T-cell (primary cell): ENCODE measurements around the gene GLUD1. TPM values are rescaled to one million over a fixed set of nuclear protein-coding genes. Genes with fewer than 3 reads are reported as not detected.

ENCODE experiments used
- ATAC-seq, 4 experiments: fragments of 200-7000 bp in 3 of 4; fragments of 150-1000 bp in 1 of 4; cut with Tn5 transposase; replicated peaks in 1 of 4; 1 replicate in 3 of 4; 2 replicates in 1 of 4; pipeline ENCODE4 v1.10.0; 2021; ENCODE audit warnings: moderate library complexity in 3 of 4, mild to moderate bottlenecking in 2 of 4, moderate number of reproducible peaks in 1 of 4
- CTCF ChIA-PET, 2 donors: fragments of 300-600 bp; sonication (Branson Sonifier 250); formaldehyde crosslinking; loops; one replicate each; lab custom pipeline; 2022; ENCODE audit warnings: antibody characterized with exemption in 2 of 2; lab: Charles Lee
- POLR2A ChIA-PET, 2 donors: fragments of 300-600 bp; sonication (Branson Sonifier 250); formaldehyde crosslinking; loops; one replicate each; lab custom pipeline; 2022; ENCODE audit warnings: antibody characterized with exemption in 2 of 2; lab: Charles Lee
- DNase-seq, 35 experiments: peaks; one replicate each; pipeline versions ENCODE4 v3.0.0 to v3.0.0-alpha.2; 2013 to 2023
- H3K27ac ChIP-seq: one replicate; pipeline ENCODE4 v1.5.1; 2013; ENCODE audit warnings: low read length
- H3K27me3 ChIP-seq, 2 experiments: replicated peaks in 1 of 2; 1 replicate in 1 of 2; 2 replicates in 1 of 2; pipeline versions ENCODE4 v1.6.1 to v1.7.0; 2013; ENCODE audit warnings: low read length in 1 of 2, mixed read lengths in 1 of 2; ENCODE audit not compliant: control insufficient read depth in 2 of 2, insufficient read depth in 2 of 2; ENCODE audit errors: extremely low read depth in 1 of 2
- H3K36me3 ChIP-seq, 2 donors: 1 replicate in 1 of 2; 2 replicates in 1 of 2; pipeline versions ENCODE4 v1.6.1 to v1.7.0; 2013; ENCODE audit warnings: low read length in 1 of 2; ENCODE audit not compliant: control insufficient read depth in 2 of 2, insufficient read depth in 1 of 2; ENCODE audit errors: extremely low read depth in 1 of 2
- H3K4me1 ChIP-seq, 2 experiments: 1 replicate in 1 of 2; 2 replicates in 1 of 2; pipeline versions ENCODE4 v1.6.1 to v1.7.0; 2013; ENCODE audit warnings: low read length in 2 of 2, mixed read lengths in 1 of 2; ENCODE audit not compliant: insufficient read depth in 2 of 2, control insufficient read depth in 1 of 2; ENCODE audit errors: extremely low read depth in 1 of 2
- H3K4me3 ChIP-seq, 2 donors: 1 replicate in 1 of 2; 2 replicates in 1 of 2; pipeline versions ENCODE4 v1.5.1 to v1.7.0; 2013; ENCODE audit warnings: mild to moderate bottlenecking in 2 of 2, low read length in 1 of 2, moderate library complexity in 1 of 2; ENCODE audit not compliant: control insufficient read depth in 1 of 2; ENCODE audit errors: extremely low read depth in 1 of 2
- H3K9me3 ChIP-seq: 2 replicates; pipeline ENCODE4 v1.7.0; 2013
- H3K27ac Mint-ChIP-seq, 2 donors: one replicate each; pipeline ENCODE4 v1.8.0; 2020 to 2021; ENCODE audit warnings: mild to moderate bottlenecking in 2 of 2, mixed read lengths in 2 of 2
- H3K27me3 Mint-ChIP-seq, 2 donors: one replicate each; pipeline ENCODE4 v1.8.0; 2021 to 2022; ENCODE audit warnings: mixed read lengths in 2 of 2
- H3K36me3 Mint-ChIP-seq: one replicate; pipeline ENCODE4 v1.8.0; 2021; ENCODE audit warnings: mixed read lengths
- H3K4me1 Mint-ChIP-seq, 3 donors: one replicate each; pipeline ENCODE4 v1.8.0; 2020 to 2022; ENCODE audit warnings: mixed read lengths in 3 of 3, mild to moderate bottlenecking in 1 of 3
- H3K4me3 Mint-ChIP-seq, 3 donors: one replicate each; pipeline ENCODE4 v1.8.0; 2020 to 2022; ENCODE audit warnings: mild to moderate bottlenecking in 3 of 3, mixed read lengths in 3 of 3, moderate library complexity in 3 of 3
- H3K9me3 Mint-ChIP-seq, 3 donors: one replicate each; pipeline ENCODE4 v1.8.0; 2020 to 2022; ENCODE audit warnings: mixed read lengths in 3 of 3
- WGBS: methylation state at CpG from one replicate; pipeline ENCODE4 v1.1.5; 2013; ENCODE audit warnings: missing lambda C conversion rate; ENCODE audit not compliant: insufficient coverage; 5-methylcytosine and 5-hydroxymethylcytosine counted together
- total RNA-seq, 35 experiments: library from RNA in 6 of 35; stranded (reverse) in 6 of 35; fragments of 120-200 nt in 1 of 35; gene quantifications; one replicate each; pipeline versions ENCODE4 v1.2.1 to v1.2.4 and lab custom pipeline; 2013 to 2026

GLUD1 gene
- total RNA-seq, 5 donors from 2014 or later (not counting 1 experiment from before 2014, with no cell fraction given) = 71.0 to 89.2 (median 82.9) TPM

- Mint-ChIP-seq H3K36me3 (no peaks in the 10 kb centered on the region), H3K4me1 (no peaks in the 10 kb centered on the region), H3K9me3 (no peaks in the 10 kb centered on the region), H3K27ac (no peak overlapping the region), H3K27me3 (no peaks in the 10 kb centered on the region), H3K4me3 (no peak overlapping the region)
- WGBS = no CpG with 5 or more reads among the region's 3 CpGs
- no peaks in the 10 kb centered on the region for H3K9me3 ChIP-seq
- ChIA-PET POLR2A (no interaction called here), CTCF (no interaction called here)
- no peak for ATAC-seq
- no peaks in the 10 kb centered on the region for H3K4me1 ChIP-seq
- H3K27ac ChIP-seq = no peak overlapping the region
- H3K4me3 ChIP-seq = no peak overlapping the region
- H3K36me3 ChIP-seq = no peaks in the 10 kb centered on the region
- H3K27me3 ChIP-seq = no peaks in the 10 kb centered on the region
- DNase-seq = no peak
Measured at GRCh38 chr10:87000491-87000890, 94.2 kb downstream of the GLUD1 start.

Other genes with a start within 250 kb of the GLUD1 start
- gene MMRN2, start 137.2 kb downstream of the GLUD1 start, total RNA-seq = under 1 TPM in 4 of 5 donors, not detected in 1; 0.09 to 0.96 (median 0.33) TPM
- under 1 TPM in 3 of 5 donors, not detected in 2; 0.41 to 0.66 (median 0.44) TPM for gene SNCG, start 136.2 kb downstream of the GLUD1 start, total RNA-seq
- gene ADIRF, start 126.4 kb downstream of the GLUD1 start, total RNA-seq = under 1 TPM in 3 of 5 donors, not detected in 2; 0.41 to 0.76 (median 0.66) TPM
- gene FAM25A, start 74.5 kb downstream of the GLUD1 start, total RNA-seq = not detected
- 10 to 100 TPM; 20.9 to 29.3 (median 22.1) TPM for gene SHLD2, start 363 bp upstream of the GLUD1 start, total RNA-seq
- 1 to 10 TPM in 3 of 5 donors, under 1 TPM in 1, not detected in 1; 0.93 to 3.1 (median 1.8) TPM for gene NUTM2A, start 130.6 kb upstream of the GLUD1 start, total RNA-seq